ENCODE results near the gene NIT2. TPM values are rescaled to one million over a fixed set of nuclear protein-coding genes. Genes with fewer than 3 reads are reported as not detected.
"Not testable (repeated sequence)": the region's sequence is repeated elsewhere in the genome, so short reads cannot be mapped to it uniquely, and the experiment has no call there.

NIT2 gene
- total RNA-seq, 4 donors from 2014 or later = 13.5 to 45.2 (median 24.2) TPM

- TF ChIP-seq, protein P1, sequence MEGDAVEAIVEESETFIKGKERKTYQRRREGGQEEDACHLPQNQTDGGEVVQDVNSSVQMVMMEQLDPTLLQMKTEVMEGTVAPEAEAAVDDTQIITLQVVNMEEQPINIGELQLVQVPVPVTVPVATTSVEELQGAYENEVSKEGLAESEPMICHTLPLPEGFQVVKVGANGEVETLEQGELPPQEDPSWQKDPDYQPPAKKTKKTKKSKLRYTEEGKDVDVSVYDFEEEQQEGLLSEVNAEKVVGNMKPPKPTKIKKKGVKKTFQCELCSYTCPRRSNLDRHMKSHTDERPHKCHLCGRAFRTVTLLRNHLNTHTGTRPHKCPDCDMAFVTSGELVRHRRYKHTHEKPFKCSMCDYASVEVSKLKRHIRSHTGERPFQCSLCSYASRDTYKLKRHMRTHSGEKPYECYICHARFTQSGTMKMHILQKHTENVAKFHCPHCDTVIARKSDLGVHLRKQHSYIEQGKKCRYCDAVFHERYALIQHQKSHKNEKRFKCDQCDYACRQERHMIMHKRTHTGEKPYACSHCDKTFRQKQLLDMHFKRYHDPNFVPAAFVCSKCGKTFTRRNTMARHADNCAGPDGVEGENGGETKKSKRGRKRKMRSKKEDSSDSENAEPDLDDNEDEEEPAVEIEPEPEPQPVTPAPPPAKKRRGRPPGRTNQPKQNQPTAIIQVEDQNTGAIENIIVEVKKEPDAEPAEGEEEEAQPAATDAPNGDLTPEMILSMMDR (IDR thresholded peaks at IDR 0.05 in 4 of 5, conservative IDR thresholded peaks at IDR 0.05 in 1 of 5) = no peak
- no peak for TF ChIP-seq POLR2A (IDR thresholded peaks at IDR 0.05)
- Histone ChIP-seq H3K27ac (no peak overlapping the region), H3K4me1 (peaks cover 0 to 10% of the 10 kb centered on the region in 2 donors), H3K27me3 (no peaks in the 10 kb centered on the region), H3K4me3 (no peak overlapping the region), H3K9me3 (no peaks in the 10 kb centered on the region), H3K36me3 (peaks cover 0 to 46% of the 10 kb centered on the region in 2 donors)
- DNase-seq = no peak
- ATAC-seq = no peak
- intact Hi-C loops (cut with DNase I; ENCODE audit: low total_unique reads) (loop anchor here (10.0 kb wide), 1 partner anchor 244 kb away; no protein-coding TSS in a partner anchor), in situ Hi-C loops (cut with MboI; ENCODE audit: low sequenced_read_pairs in 4 of 4) (loop anchor here in 1 of 4 donors (25.0 kb wide), 1 partner anchor 248 kb away; no protein-coding TSS in a partner anchor)
Measured at GRCh38 chr3:100338911-100339310, 4.4 kb downstream of the NIT2 start.

GRCh38 chr3:100339786-100340185 is 5.2 kb downstream of the NIT2 start:
- Histone ChIP-seq H3K4me3 (no peak overlapping the region), H3K36me3 (peaks cover 0 to 50% of the 10 kb centered on the region in 2 donors), H3K9me3 (no peaks in the 10 kb centered on the region), H3K27me3 (no peaks in the 10 kb centered on the region), H3K27ac (no peak overlapping the region), H3K4me1 (peaks cover 0 to 10% of the 10 kb centered on the region in 2 donors)
- DNase-seq = no peak
- ATAC-seq = no peak
- in situ Hi-C loops (cut with MboI; ENCODE audit: low sequenced_read_pairs in 4 of 4) = loop anchor here in 1 of 4 donors (25.0 kb wide), 1 partner anchor 248 kb away; no protein-coding TSS in a partner anchor
- TF ChIP-seq, protein P1 (IDR thresholded peaks at IDR 0.05 in 4 of 5, conservative IDR thresholded peaks at IDR 0.05 in 1 of 5) = no peak
- TF ChIP-seq POLR2A (IDR thresholded peaks at IDR 0.05) = no peak
- intact Hi-C loops (cut with DNase I; ENCODE audit: low total_unique reads) = loop anchor here (10.0 kb wide), 1 partner anchor 245 kb away; no protein-coding TSS in a partner anchor

DNA sequence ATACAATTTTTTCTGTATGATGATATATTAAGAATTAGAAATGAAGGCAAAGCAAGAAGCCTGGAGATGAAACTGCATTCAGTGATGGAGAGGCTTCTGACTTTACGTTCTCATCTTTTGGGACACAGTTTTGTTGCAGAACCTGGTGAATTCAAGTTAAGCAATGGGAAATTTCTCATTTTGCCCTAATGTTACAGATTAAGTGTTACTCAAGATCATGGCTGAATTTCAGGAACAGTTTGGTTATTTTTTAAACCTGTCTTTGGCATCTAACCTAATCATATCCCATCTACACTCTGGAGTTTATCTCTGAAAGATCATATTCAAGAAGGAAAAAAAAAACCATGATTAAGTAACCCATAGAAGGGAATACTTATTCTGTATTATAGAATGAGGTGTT is 6.0 kb downstream of the NIT2 start:
- DNase-seq = no peak
- no peak for TF ChIP-seq POLR2A (IDR thresholded peaks at IDR 0.05)
- TF ChIP-seq, protein P1 (IDR thresholded peaks at IDR 0.05 in 4 of 5, conservative IDR thresholded peaks at IDR 0.05 in 1 of 5) = no peak
- H3K4me3 ChIP-seq = no peak overlapping the region
- intact Hi-C loops (cut with DNase I; ENCODE audit: low total_unique reads) (no loop called here), in situ Hi-C loops (cut with MboI; ENCODE audit: low sequenced_read_pairs in 4 of 4) (loop anchor here in 1 of 4 donors (25.0 kb wide), 1 partner anchor 247 kb away; no protein-coding TSS in a partner anchor)
- H3K27me3 ChIP-seq = no peaks in the 10 kb centered on the region
- no peaks in the 10 kb centered on the region for H3K9me3 ChIP-seq
- no peak overlapping the region for H3K27ac ChIP-seq
- H3K4me1 ChIP-seq = peaks cover 0 to 5% of the 10 kb centered on the region in 2 donors
- H3K36me3 ChIP-seq = peaks cover 0 to 54% of the 10 kb centered on the region in 2 donors
- ATAC-seq = peak in 1 of 2 donors; percentile 26

GRCh38 chr3:100348727-100349126 is 14.2 kb downstream of the NIT2 start:
- Histone ChIP-seq H3K9me3 (no peaks in the 10 kb centered on the region), H3K36me3 (peaks cover 0 to 74% of the 10 kb centered on the region in 2 donors), H3K27ac (no peak overlapping the region), H3K4me3 (no peak overlapping the region), H3K27me3 (no peaks in the 10 kb centered on the region), H3K4me1 (no peaks in the 10 kb centered on the region)
- TF ChIP-seq, protein P1 (IDR thresholded peaks at IDR 0.05 in 4 of 5, conservative IDR thresholded peaks at IDR 0.05 in 1 of 5) = no peak
- no peak for TF ChIP-seq POLR2A (IDR thresholded peaks at IDR 0.05)
- ATAC-seq (no peak), DNase-seq (no peak)
- intact Hi-C loops (cut with DNase I; ENCODE audit: low total_unique reads) = no loop called here
- in situ Hi-C loops (cut with MboI; ENCODE audit: low sequenced_read_pairs in 4 of 4) = loop anchor here in 1 of 4 donors (25.0 kb wide), 1 partner anchor 239 kb away; no protein-coding TSS in a partner anchor

GRCh38 chr3:100351770-100352169 is 17.2 kb downstream of the NIT2 start:
- ATAC-seq; H3K9me3 ChIP-seq; DNase-seq; H3K4me3 ChIP-seq; in situ Hi-C loops (cut with MboI; ENCODE audit: low sequenced_read_pairs in 4 of 4); H3K4me1 ChIP-seq; H3K27me3 ChIP-seq; intact Hi-C loops (cut with DNase I; ENCODE audit: low total_unique reads); H3K27ac ChIP-seq: not testable (repeated sequence)
- H3K36me3 ChIP-seq = peaks cover 0 to 82% of the 10 kb centered on the region in 2 donors
